AG04449 (cell line): Measurements from ENCODE around the gene PRICKLE2.
A peak's percentile ranks its signal among the peaks of the same experiment; 100 is the strongest.

Source experiments
- CTCF ChIA-PET: fragments of 350-600 bp; formaldehyde crosslinking; extraction: SDS; loops from one replicate; lab custom pipeline; 2021; ENCODE audit warnings: antibody characterized with exemption; lab: Yijun Ruan, JAX
- POLR2A ChIA-PET: fragments of 400-600, 350-600 bp; formaldehyde crosslinking; extraction: SDS; loops from one replicate; lab custom pipeline; 2020; ENCODE audit warnings: antibody characterized with exemption, inconsistent platforms; lab: Yijun Ruan, JAX
- DNase-seq: peaks from one replicate; pipeline ENCODE4 v3.0.0-alpha.2; 2010; ENCODE audit warnings: low read depth, low spot score
- H3K4me3 ChIP-seq: 2 replicates; pipeline ENCODE4 v1.5.1; 2011; ENCODE audit warnings: low read depth, mild to moderate bottlenecking, control low read depth, low read length
- CTCF ChIP-seq: IDR thresholded peaks from one replicate; pipeline ENCODE4 v1.5.1; 2011; ENCODE audit warnings: mild to moderate bottlenecking, moderate library complexity, low read length, control low read depth, inconsistent platforms; ENCODE audit not compliant: insufficient read depth; ENCODE audit errors: missing control alignments

PRICKLE2 gene

DNA sequence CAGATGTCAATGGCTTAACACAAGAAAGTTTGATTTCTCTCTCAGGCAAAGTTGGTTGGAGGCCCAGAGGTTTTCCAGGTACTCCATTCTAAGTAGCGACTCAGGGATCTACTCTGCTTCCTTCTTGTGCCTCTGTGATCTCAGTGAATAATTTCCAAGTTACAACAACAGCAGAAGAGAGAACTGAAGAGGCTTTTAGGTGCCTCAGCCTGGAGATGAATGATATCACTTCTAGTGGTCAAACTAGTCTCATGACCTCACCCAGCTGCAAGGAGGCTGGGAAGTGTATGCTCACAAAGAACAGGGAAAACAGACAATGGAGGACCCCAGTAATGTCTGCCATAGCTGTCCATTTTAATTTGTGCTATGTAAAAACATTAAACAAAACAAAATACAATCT lies 4.6 kb upstream of the PRICKLE2 start:
- no peak overlapping the region for H3K4me3 ChIP-seq
- POLR2A ChIA-PET: interaction anchor here (1.1 kb wide), 1 partner anchor 9 kb away, joined by 4 read pairs; no protein-coding TSS in a partner anchor
- CTCF ChIA-PET: interaction anchor here (8.2 kb wide), 1 partner anchor 198 kb away, joined by 43 read pairs; no protein-coding TSS in a partner anchor
- no peak for DNase-seq
- TF ChIP-seq CTCF: no peak

GRCh38 chr3:64228110-64228509 lies 2.8 kb upstream of the PRICKLE2 start:
- no peak for DNase-seq
- ChIA-PET POLR2A (no interaction called here), CTCF (interaction anchor here (0.9 to 8.2 kb wide), 2 partner anchors 9 to 196 kb away, joined by 4 to 43 read pairs; no protein-coding TSS in a partner anchor)
- no peak overlapping the region for H3K4me3 ChIP-seq
- no peak for TF ChIP-seq CTCF

DNA sequence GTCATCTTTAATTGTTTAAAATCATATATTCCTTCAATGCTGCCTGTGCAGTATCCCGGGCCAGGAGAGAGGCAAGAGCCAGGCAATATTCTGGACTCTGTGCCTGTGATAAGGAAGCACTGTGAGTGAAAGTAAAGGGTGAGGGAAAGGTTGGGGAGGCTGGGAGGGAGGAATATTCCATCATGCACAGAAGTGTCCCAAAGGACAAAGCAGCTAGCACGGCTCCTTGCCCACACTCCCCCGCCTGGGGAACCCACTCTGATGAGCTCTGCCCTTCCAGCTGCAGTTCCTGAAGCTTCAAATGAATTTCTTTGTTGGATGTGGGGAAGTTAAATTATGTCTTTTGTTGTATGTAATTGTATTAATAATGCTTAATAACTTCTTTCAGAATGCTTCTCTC lies 1.5 kb upstream of the PRICKLE2 start:
- no peak overlapping the region for H3K4me3 ChIP-seq
- DNase-seq: no peak
- CTCF ChIA-PET: interaction anchor here (0.9 to 8.2 kb wide), 7 partner anchors 8 to 257 kb away, joined by 3 to 43 read pairs (median 15); partner anchors contain the start of gene PSMD6
- POLR2A ChIA-PET: no interaction called here
- no peak for TF ChIP-seq CTCF

- DNase-seq: no peak
- peak overlapping the region; percentile 52 for H3K4me3 ChIP-seq
- CTCF ChIA-PET: interaction anchor here (1.0 to 8.2 kb wide), 11 partner anchors 9 to 258 kb away, joined by 3 to 43 read pairs (median 4); partner anchors contain the start of gene PSMD6
- POLR2A ChIA-PET: interaction anchor here (1.6 kb wide), 1 partner anchor 39 kb away, joined by 5 read pairs; no protein-coding TSS in a partner anchor
- TF ChIP-seq CTCF: no peak
These were observed 631 bp upstream of the PRICKLE2 start for GRCh38 chr3:64225695-64226499.

DNA sequence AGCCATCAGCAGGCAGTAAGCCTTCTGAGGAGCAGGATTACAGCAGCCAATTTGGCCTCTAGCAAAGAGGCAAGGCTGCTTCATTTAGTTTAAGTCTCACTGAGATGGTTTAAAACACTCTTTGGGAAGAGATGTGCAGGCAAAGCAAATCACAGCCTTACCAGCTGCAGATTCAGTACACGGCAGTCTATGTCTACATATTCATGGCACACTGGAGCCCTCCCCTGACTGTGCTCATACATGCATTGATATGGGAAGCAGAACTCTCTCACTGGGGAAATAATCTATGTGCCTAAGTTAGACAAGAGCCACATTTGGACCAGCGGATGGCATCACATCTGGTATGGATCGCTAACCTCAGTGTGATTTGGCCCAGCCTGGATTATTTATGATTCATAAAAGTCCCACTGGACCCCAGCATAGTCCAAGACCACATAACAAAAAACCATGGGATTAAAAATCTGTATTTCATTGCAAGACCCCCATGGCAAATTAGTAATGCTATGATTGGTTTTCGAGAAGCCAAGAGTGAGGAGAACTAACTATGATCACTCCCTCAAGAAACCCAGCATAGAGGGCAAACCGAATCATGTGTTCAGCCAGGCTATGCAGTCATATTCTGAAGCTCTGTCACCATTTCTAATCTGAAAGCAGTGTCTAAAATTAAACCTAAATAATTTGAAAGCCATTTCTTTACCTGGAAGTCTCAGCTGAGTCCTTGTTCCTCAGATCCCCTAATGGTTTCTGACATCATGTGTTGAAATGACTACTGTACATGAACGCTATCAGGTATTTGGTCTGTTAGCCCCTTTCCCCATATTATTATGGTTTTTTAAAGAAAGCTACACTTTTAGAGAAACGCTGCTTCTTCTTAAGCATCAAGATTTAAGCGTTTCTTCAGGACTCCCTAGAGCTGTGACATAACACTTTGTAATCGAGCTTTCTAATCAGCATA lies 1.2 kb downstream of the PRICKLE2 start:
- TF ChIP-seq CTCF: peak; percentile 32
- H3K4me3 ChIP-seq: peak overlapping the region; percentile 52
- ChIA-PET CTCF (interaction anchor here (0.7 to 8.2 kb wide), 14 partner anchors 8 to 260 kb away, joined by 3 to 43 read pairs (median 5); partner anchors contain the start of gene PSMD6), POLR2A (interaction anchor here (0.8 to 1.6 kb wide), 2 partner anchors 37 to 146 kb away, joined by 4 to 5 read pairs; no protein-coding TSS in a partner anchor)
- no peak for DNase-seq
